Panc1 (cell line): ENCODE measurements around the gene ANO6. TPM values are rescaled to one million over a fixed set of nuclear protein-coding genes. Genes with fewer than 3 reads are reported as not detected.
A peak's percentile ranks its signal among the peaks of the same experiment; 100 is the strongest.

Experiments
- ATAC-seq: fragments of 200-7000 bp; cut with Tn5 transposase; 2 replicates; pipeline ENCODE4 v1.9.1; 2020; ENCODE audit warnings: mild to moderate bottlenecking, moderate library complexity
- Bru-seq: library from RNA; stranded (reverse); fragments of 400-500 nt; gene quantifications from one replicate; lab custom pipeline; 2021; lab: Mats Ljungman, UMichigan
- BruChase-seq, 2 experiments: library from RNA; stranded (reverse); fragments of 400-500 nt; gene quantifications; one replicate each; lab custom pipeline; 2021; lab: Mats Ljungman, UMichigan
- BruUV-seq: library from RNA; stranded (reverse); fragments of 400-500 nt; replicated peaks from 2 replicates; lab custom pipeline; 2021; lab: Mats Ljungman, UMichigan
- CTCF ChIA-PET: fragments of 300-600 bp; sonication (Branson Sonifier 250); formaldehyde crosslinking; loops from one replicate; lab custom pipeline; 2022; ENCODE audit warnings: antibody characterized with exemption; lab: Charles Lee
- POLR2A ChIA-PET: fragments of 300-600 bp; sonication (Branson Sonifier 250); formaldehyde crosslinking; loops from one replicate; lab custom pipeline; 2022; ENCODE audit warnings: antibody characterized with exemption; lab: Charles Lee
- DNase-seq: peaks from one replicate; pipeline ENCODE4 v3.0.0-alpha.2; 2010; ENCODE audit warnings: low read depth, low spot score
- H3K27ac ChIP-seq: 2 replicates; pipeline ENCODE4 v1.5.1; 2011; ENCODE audit warnings: mild to moderate bottlenecking, low read length, inconsistent platforms
- H3K27me3 ChIP-seq: fragments of 200-500 bp; sonication (Bioruptor generic); 2 replicates; pipeline ENCODE4 v1.6.0; 2014; ENCODE audit warnings: low read length, inconsistent platforms; ENCODE audit not compliant: control insufficient read depth, insufficient read depth
- H3K36me3 ChIP-seq: fragments of 200-500 bp; sonication (Bioruptor generic); 2 replicates; pipeline ENCODE4 v1.5.1; 2014; ENCODE audit warnings: inconsistent platforms, mild to moderate bottlenecking, low read length, moderate library complexity; ENCODE audit not compliant: control insufficient read depth, insufficient read depth
- H3K4me1 ChIP-seq: 2 replicates; pipeline ENCODE4 v1.5.1; 2011; ENCODE audit warnings: inconsistent platforms, mild to moderate bottlenecking, low read length, moderate library complexity; ENCODE audit not compliant: control insufficient read depth, insufficient read depth
- H3K4me3 ChIP-seq, 2 experiments: 2 replicates each; pipeline ENCODE4 v1.5.1; 2011 to 2012; ENCODE audit warnings: low read depth in 2 of 2, low read length in 2 of 2, mild to moderate bottlenecking in 2 of 2, inconsistent platforms in 1 of 2, moderate library complexity in 1 of 2
- H3K9me3 ChIP-seq: fragments of 200-500 bp; sonication (Bioruptor generic); 2 replicates; pipeline ENCODE4 v1.5.1; 2014; ENCODE audit warnings: low read depth, mild to moderate bottlenecking, inconsistent platforms, low read length, moderate library complexity; ENCODE audit not compliant: control insufficient read depth, insufficient read depth
- POLR2AphosphoS5 ChIP-seq: IDR thresholded peaks from 2 replicates; pipeline ENCODE4 v1.6.1; 2012; ENCODE audit warnings: mild to moderate bottlenecking, low read depth, low read length, moderate library complexity
- SIN3A ChIP-seq: IDR thresholded peaks from 2 replicates; pipeline ENCODE4 v1.6.1; 2012; ENCODE audit warnings: low read depth, mild to moderate bottlenecking, low read length, moderate library complexity, borderline replicate concordance; ENCODE audit not compliant: insufficient read depth
- TCF7L2 ChIP-seq: IDR thresholded peaks from 2 replicates; pipeline ENCODE4 v1.6.1; 2011; ENCODE audit warnings: mild to moderate bottlenecking, low read depth, low read length, inconsistent platforms
- in situ Hi-C: cut with HindIII; loops from 2 replicates; pipeline ENCODE4 v1.10.0; 2016; ENCODE audit warnings: low sequenced_read_pairs, low pct_unique_long_range_greater_than_20kb
- intact Hi-C: fragments of 100-400 bp; cut with micrococcal nuclease; formaldehyde crosslinking; loops from one replicate; pipeline ENCODE4 v1.10.0; 2022; ENCODE audit not compliant: unreplicated experiment
- long read RNA-seq: library from polyadenylated mRNA; unstranded; transcript quantifications from one replicate; pipeline ENCODE4 v2.0.0, GENCODE V29; 2021; ENCODE audit not compliant: unreplicated experiment
- polyA plus RNA-seq: library from polyadenylated mRNA; unstranded; fragments of >200 nt; gene quantifications from one replicate; pipeline ENCODE4 v1.2.1, GENCODE V29; 2012; ENCODE audit warnings: missing spikeins; ENCODE audit not compliant: insufficient read length
- total RNA-seq: library from RNA; stranded (reverse); gene quantifications from one replicate; pipeline ENCODE4 v1.2.1, GENCODE V29; 2021; ENCODE audit not compliant: unreplicated experiment
- TF ChIP-seq, protein P1 (sequence below), 2 experiments: IDR thresholded peaks; 2 replicates each; pipeline ENCODE4 v1.6.1; 2011 to 2012; ENCODE audit warnings: low read depth in 2 of 2, control low read depth in 1 of 2, low read length in 1 of 2, mild to moderate bottlenecking in 1 of 2, moderate library complexity in 1 of 2; ENCODE audit not compliant: insufficient read depth in 1 of 2
- TF ChIP-seq, protein P2 (sequence below): fragments of 450-650 bp; IDR thresholded peaks from 2 replicates; pipeline ENCODE4 v1.5.1; 2017; ENCODE audit warnings: mild to moderate bottlenecking

The ANO6 gene, protein sequence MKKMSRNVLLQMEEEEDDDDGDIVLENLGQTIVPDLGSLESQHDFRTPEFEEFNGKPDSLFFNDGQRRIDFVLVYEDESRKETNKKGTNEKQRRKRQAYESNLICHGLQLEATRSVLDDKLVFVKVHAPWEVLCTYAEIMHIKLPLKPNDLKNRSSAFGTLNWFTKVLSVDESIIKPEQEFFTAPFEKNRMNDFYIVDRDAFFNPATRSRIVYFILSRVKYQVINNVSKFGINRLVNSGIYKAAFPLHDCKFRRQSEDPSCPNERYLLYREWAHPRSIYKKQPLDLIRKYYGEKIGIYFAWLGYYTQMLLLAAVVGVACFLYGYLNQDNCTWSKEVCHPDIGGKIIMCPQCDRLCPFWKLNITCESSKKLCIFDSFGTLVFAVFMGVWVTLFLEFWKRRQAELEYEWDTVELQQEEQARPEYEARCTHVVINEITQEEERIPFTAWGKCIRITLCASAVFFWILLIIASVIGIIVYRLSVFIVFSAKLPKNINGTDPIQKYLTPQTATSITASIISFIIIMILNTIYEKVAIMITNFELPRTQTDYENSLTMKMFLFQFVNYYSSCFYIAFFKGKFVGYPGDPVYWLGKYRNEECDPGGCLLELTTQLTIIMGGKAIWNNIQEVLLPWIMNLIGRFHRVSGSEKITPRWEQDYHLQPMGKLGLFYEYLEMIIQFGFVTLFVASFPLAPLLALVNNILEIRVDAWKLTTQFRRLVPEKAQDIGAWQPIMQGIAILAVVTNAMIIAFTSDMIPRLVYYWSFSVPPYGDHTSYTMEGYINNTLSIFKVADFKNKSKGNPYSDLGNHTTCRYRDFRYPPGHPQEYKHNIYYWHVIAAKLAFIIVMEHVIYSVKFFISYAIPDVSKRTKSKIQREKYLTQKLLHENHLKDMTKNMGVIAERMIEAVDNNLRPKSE
- total RNA-seq (120 TPM), Bru-seq, nascent RNA (percentile 97 among the genes with signal in this experiment), BruChase-seq, experiment 1, labeled RNA remaining after a 2-hour chase (percentile 89 among the genes with signal in this experiment), BruChase-seq, experiment 2, labeled RNA remaining after a 6-hour chase (percentile 93 among the genes with signal in this experiment)
- polyA plus RNA-seq = 63.7 TPM
- long read RNA-seq, full-length matches to known transcripts = 36 of 133 reads
- long read RNA-seq, partial matches to known transcripts = 38 of 133 reads
- long read RNA-seq, other reads (novel, unspliced or antisense) = 59 of 133 reads

DNA sequence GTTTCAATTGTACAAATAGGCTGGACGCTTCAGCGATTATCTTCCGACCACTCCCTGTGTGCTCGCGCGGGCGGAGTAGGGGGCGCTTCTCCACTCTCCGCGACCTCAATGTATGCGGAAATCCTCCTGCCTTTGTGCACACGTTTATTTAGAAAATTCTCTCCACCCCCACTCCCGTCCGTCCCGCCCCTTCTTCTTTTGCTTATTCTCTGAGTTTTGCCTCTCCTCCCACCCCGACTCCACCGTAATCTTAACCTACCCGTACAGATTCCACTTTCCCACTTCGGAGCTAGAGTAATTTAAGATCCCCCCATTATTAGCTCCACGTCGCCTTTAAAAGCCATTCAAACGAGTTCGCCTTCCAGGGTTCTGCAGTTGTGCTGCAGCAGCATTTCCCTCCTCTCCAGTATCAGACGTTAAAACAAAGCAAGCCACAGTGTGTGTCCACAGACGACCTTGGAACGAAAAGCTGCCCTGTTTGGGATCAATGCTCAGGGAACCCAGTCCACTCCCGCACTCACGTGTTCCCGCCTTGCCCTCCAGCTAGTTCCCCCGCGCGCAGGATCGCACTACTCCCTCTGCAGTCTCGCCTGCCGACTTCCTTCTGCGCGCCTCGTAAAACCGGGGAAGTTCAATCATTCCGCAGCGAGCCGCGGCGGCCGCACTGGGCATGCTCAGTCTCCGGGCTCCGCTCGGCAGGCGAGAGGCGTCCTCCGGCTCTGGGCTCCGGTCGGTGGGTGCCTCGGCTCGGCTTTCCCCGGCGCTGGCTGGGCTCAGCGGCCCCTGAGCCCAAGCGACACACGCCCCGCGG lies at the start of gene ANO6:
Gene ANO6, plus strand, starts transcription at position 677 of the 811 bp plus-strand sequence. CDS start 227 bp downstream, outside the sequence.
- in situ Hi-C loops = no loop called here
- DNase-seq = no peak

More for the DNA sequence above, at the start of gene ANO6:
- ATAC-seq = peak; percentile 88
- POLR2A ChIA-PET = interaction anchor here (0.7 to 0.8 kb wide), 2 partner anchors 17 to 309 kb away, joined by 3 to 6 read pairs; no protein-coding TSS in a partner anchor
- Histone ChIP-seq H3K27me3 (no peaks in the 10 kb centered on the region), H3K9me3 (no peaks in the 10 kb centered on the region), H3K36me3 (peaks cover 2% of the 10 kb centered on the region; the same call in 1 of the 2 replicates), H3K4me1 (peaks cover 24% of the 10 kb centered on the region), H3K27ac (peak within 1 kb of the TSS; percentile 98), H3K4me3 (peak within 1 kb of the TSS; percentile 80 to 85)
- BruUV-seq = no TSS peak
- CTCF ChIA-PET = interaction anchor here (0.6 to 0.7 kb wide), 2 partner anchors 12 to 27 kb away, joined by 3 to 9 read pairs; no protein-coding TSS in a partner anchor
- intact Hi-C loops = no loop called here
- peak; percentile 98 for TF ChIP-seq TCF7L2
- peak; percentile 76; the same call in 1 of the 2 replicates for TF ChIP-seq SIN3A
- no peak; the same call in 1 of the 2 replicates for TF ChIP-seq POLR2AphosphoS5
- TF ChIP-seq, protein P1, sequence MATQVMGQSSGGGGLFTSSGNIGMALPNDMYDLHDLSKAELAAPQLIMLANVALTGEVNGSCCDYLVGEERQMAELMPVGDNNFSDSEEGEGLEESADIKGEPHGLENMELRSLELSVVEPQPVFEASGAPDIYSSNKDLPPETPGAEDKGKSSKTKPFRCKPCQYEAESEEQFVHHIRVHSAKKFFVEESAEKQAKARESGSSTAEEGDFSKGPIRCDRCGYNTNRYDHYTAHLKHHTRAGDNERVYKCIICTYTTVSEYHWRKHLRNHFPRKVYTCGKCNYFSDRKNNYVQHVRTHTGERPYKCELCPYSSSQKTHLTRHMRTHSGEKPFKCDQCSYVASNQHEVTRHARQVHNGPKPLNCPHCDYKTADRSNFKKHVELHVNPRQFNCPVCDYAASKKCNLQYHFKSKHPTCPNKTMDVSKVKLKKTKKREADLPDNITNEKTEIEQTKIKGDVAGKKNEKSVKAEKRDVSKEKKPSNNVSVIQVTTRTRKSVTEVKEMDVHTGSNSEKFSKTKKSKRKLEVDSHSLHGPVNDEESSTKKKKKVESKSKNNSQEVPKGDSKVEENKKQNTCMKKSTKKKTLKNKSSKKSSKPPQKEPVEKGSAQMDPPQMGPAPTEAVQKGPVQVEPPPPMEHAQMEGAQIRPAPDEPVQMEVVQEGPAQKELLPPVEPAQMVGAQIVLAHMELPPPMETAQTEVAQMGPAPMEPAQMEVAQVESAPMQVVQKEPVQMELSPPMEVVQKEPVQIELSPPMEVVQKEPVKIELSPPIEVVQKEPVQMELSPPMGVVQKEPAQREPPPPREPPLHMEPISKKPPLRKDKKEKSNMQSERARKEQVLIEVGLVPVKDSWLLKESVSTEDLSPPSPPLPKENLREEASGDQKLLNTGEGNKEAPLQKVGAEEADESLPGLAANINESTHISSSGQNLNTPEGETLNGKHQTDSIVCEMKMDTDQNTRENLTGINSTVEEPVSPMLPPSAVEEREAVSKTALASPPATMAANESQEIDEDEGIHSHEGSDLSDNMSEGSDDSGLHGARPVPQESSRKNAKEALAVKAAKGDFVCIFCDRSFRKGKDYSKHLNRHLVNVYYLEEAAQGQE (IDR thresholded peaks at IDR 0.05; ENCODE audit: insufficient read depth in 1 of 2, low read depth in 2 of 2, low read length in 1 of 2) = no peak
- TF ChIP-seq, protein P2, sequence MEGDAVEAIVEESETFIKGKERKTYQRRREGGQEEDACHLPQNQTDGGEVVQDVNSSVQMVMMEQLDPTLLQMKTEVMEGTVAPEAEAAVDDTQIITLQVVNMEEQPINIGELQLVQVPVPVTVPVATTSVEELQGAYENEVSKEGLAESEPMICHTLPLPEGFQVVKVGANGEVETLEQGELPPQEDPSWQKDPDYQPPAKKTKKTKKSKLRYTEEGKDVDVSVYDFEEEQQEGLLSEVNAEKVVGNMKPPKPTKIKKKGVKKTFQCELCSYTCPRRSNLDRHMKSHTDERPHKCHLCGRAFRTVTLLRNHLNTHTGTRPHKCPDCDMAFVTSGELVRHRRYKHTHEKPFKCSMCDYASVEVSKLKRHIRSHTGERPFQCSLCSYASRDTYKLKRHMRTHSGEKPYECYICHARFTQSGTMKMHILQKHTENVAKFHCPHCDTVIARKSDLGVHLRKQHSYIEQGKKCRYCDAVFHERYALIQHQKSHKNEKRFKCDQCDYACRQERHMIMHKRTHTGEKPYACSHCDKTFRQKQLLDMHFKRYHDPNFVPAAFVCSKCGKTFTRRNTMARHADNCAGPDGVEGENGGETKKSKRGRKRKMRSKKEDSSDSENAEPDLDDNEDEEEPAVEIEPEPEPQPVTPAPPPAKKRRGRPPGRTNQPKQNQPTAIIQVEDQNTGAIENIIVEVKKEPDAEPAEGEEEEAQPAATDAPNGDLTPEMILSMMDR = peak; percentile 62
